T-helper 9 cell (primary cell): ENCODE results near the gene TMX2.
"Not testable (repeated sequence)": the region's sequence is repeated elsewhere in the genome, so short reads cannot be mapped to it uniquely, and the experiment has no call there.

Experiments
- DNase-seq: peaks from one replicate; pipeline ENCODE4 v3.0.0-alpha.2; 2020

The TMX2 gene

DNA sequence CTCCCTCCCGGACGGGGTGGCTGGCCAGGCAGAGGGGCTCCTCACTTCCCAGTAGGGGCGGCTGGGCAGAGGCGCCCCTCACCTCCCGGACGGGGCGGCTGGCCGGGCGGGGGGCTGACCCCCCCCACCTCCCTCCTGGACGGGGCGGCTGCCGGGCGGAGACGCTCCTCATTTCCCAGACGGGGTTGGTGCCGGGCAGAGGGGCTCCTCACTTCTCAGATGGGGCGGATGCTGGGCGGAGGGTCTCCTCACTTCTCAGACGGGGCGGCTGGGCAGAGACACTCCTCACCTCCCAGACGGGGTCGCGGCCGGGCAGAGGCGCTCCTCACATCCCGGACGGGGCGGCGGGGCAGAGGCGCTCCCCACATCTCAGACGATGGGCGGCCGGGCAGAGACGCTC lies 4.3 kb downstream of the TMX2 start:
- not testable (repeated sequence) for DNase-seq

DNA sequence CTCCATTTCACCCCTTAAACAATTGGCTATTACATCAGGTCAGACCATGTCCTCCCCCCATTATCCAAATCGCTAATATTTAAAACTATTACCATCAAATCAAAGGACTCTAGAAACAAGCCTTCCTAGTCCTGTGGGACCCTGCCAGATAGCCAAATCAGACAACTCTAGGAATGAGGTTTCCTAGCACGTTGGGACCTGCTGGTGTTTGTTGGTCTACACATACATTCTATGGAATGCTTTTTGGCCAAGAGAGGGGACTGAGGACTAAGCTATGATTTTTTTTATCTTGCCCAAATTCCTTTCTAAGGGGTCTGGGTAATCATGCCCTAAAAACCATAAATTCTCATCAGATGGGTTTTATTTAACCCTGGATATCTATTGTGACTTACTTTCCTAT lies 14.8 kb downstream of the TMX2 start:
- DNase-seq, result no peak

- no peak for DNase-seq
Observed at GRCh38 chr11:57728829-57729228, 16.4 kb downstream of the TMX2 start.

GRCh38 chr11:57729479-57729878 lies 17.1 kb downstream of the TMX2 start:
- DNase-seq, result no peak

DNA sequence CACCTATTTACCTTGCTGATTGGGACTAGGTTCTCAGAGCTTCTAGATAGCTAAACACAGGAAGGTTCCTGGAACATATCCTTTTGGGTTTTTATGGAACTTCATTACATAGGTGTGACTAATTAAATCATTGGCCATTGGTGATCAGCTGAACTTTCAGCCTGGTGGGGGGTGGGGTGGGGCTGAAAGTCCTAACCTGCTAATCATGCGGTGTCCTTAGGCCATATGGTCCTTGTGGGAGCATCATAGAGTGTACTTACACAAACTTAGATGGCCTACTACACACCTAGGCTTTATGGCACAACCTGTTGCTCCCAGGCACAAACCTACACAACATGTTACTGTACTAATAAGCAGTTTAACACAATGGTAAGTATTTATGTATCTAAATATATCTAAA lies 20.3 kb downstream of the TMX2 start:
- DNase-seq, result no peak

DNA sequence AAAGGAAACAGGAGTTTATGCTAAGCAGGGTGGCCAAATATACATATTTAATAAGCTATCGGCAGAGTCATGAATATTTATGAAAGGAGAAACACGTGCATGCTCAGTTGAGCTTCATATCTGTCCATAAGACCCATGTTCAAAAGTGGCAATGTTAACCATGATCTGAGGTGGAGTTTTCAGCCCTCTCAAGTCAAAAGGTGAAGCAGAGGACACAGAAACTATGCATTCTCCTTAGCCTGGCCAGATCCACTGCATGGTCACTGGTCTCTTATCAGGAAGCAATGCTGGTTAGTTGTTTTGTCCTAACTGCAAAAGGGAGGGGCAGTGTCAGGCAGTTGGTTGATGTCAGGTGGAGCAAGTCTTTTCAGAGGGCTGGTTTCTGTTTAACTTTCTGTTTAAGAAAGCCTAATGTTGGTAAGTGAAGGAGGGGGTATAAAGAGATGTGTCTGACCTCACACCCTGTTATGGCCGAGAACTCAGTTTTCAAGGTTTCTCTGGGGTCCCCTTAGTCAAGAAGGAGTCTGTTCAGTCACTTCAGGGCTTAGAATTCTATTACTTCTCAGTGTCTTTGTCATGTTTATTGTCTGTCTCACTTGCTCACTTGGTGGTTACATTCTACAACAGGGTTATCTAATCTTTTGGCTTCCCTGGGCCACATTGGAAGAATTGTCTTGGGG lies 23.4 kb downstream of the TMX2 start:
- DNase-seq, result no peak

GRCh38 chr11:57741132-57742086 lies 29.0 kb downstream of the TMX2 start, which contains the start of gene SELENOH:
TSS of gene SELENOH (plus strand) at chr11:57741491. CDS start at chr11:57741596, 105 bp downstream.
- DNase-seq, result peak; percentile 81

DNA sequence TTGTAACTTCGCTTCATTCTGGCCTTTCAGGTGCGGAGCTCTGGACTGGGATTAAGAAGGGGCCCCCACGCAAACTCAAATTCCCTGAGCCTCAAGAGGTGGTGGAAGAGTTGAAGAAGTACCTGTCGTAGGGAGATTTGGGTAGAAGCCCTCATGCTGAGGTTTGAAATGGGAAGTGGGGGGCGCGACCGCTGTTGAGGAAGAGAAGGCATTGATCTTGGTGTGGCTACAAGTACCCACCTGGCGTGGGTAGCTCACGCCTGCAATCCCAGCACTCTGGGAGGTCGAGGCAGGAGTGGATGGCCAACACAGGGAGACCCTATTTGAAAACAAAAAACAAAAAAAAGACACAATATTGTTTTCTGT lies 29.7 kb downstream of the TMX2 start:
- DNase-seq, result no peak

GRCh38 chr11:57744357-57744756 lies 32.0 kb downstream of the TMX2 start:
- DNase-seq, result no peak

GRCh38 chr11:57745206-57745605 lies 32.8 kb downstream of the TMX2 start:
- no peak for DNase-seq

DNA sequence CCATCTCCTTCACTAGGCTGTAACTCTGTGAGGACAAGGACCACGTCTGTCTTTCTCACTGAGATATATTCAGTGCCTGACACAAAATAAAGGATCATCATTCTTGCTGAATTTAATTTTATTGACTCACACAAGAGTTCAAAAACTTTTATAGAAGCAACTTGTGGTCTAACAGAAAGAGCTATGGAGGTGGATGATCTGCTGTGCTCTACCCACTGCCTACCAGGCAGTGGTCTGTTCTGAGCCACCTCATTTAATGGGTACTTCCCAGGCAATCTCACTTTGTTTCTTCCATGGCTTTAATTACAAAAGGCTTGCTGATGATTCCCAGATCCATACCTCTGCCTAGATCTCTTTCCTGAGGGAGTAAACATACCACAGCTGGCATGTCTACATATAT lies 34.5 kb downstream of the TMX2 start:
- no peak for DNase-seq

DNA sequence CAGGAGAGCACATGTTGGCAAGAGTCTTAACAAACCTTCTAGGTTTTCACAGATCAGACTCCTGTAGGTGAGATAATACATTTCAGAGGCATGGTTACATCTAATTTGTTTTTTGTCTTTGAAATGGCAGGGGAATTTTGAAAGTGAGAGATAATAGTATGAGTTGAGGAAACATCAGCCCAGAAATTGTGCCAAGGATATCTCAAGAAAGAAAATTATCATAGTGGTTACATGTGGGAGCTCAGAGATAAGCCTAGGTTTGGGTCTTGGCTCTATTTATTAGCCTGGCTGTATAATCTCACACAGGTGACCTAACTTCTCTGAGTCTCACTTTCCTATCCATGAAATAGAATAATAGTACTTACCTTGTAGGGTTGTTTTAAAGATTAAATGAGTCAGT lies 38.8 kb downstream of the TMX2 start:
- DNase-seq, result no peak

- DNase-seq, result no peak
Observed at GRCh38 chr11:57751676-57752253, 39.4 kb downstream of the TMX2 start, which contains the start of gene BTBD18. TSS of gene BTBD18 (minus strand) at chr11:57751819. CDS start at chr11:57751188, 631 bp downstream.

GRCh38 chr11:57752954-57753353 lies 40.6 kb downstream of the TMX2 start:
- DNase-seq, result no peak

GRCh38 chr11:57758174-57758573 lies 45.8 kb downstream of the TMX2 start:
- DNase-seq, result no peak

GRCh38 chr11:57761301-57762234 lies 49.2 kb downstream of the TMX2 start, which contains the start of gene CTNND1:
TSS of gene CTNND1 (plus strand) at chr11:57761802. CDS start at chr11:57791479, 29,677 bp downstream.
- no peak for DNase-seq

DNA sequence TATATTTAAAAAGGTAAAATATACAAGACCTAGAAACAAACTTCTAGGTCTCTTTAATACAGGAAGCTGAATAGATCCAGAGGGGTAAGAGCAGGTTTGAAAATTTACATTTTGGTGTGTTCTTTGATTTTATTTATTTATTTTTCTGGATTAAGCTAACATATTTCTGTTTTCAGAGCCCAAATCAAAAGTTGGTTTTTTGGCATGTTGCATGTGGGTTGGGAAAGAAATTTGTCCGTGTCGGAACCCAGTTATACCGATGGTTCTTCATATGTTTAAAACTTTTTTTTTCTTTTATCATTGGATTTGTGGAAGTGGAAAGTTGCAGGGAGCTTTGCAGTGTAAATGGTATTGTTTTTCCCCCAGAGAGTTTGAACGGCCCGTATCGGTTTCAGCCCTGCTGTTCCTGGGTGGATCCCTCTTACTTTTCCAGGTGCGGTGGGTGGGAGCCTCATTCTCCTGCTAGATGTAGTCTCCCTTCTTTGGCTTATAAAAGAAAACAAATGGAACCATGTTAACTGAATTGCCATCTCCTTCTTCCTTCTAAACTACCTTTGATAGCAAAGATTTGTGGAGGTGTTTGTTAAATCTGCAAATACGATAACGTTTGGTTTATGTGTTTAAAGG lies 50.0 kb downstream of the TMX2 start:
- DNase-seq, result no peak

DNA sequence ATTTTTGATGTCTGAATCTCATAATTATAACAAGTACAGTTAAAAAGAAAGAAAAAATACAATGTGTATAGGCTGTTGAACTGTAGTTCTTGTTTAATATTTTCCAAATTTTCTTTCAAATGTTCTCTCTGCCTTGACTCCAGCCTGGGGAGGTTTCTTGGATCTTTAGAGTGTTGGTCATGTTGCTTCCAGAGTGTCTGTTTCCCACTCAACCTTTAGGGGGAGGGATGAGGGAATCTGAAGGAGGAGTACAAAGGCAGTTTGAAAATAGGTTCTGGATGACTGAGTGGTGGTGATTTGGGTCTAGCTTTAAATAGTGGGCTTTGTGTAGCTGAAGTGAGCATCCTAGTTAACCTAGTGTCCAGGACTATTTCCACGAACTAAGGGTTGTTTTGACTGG lies 51.2 kb downstream of the TMX2 start:
- no peak for DNase-seq

- no peak for DNase-seq
Observed at GRCh38 chr11:57764021-57764420, 51.6 kb downstream of the TMX2 start.

GRCh38 chr11:57764566-57764965 lies 52.2 kb downstream of the TMX2 start:
- DNase-seq, result no peak

- DNase-seq, result no peak
Observed at GRCh38 chr11:57764972-57765371, 52.6 kb downstream of the TMX2 start.

GRCh38 chr11:57770793-57771192 lies 58.4 kb downstream of the TMX2 start:
- no peak for DNase-seq
